Measurements from ENCODE around the gene C16orf86. TPM values are rescaled to one million over a fixed set of nuclear protein-coding genes. Genes with fewer than 3 reads are reported as not detected.

The C16orf86 gene
- total RNA-seq, 1 experiment from 2014 or later = 0.34 TPM

- H3K36me3 ChIP-seq (ENCODE audit: control insufficient read depth, insufficient read depth, low read length) = no peaks in the 10 kb centered on the region
- peak within 1 kb of the TSS; percentile 96 for H3K27ac Mint-ChIP-seq (ENCODE audit: unreplicated experiment)
- no peaks in the 10 kb centered on the region for H3K9me3 ChIP-seq
- peaks cover 42% of the 10 kb centered on the region for H3K36me3 Mint-ChIP-seq (ENCODE audit: insufficient read depth, unreplicated experiment)
- ChIA-PET CTCF (interaction anchor here (0.6 to 3.5 kb wide), 18 partner anchors 11 to 642 kb away, joined by 3 to 38 read pairs (median 5); partner anchors contain the start of genes ATP6V0D1, CARMIL2, GFOD2 and PSKH1), POLR2A (interaction anchor here (0.5 to 2.0 kb wide), 14 partner anchors 9 to 433 kb away, joined by 3 to 19 read pairs (median 4); partner anchors contain the start of genes ATP6V0D1, CTCF, GFOD2 and RANBP10)
- peaks cover 12% of the 10 kb centered on the region for H3K4me1 ChIP-seq
- no peaks in the 10 kb centered on the region for H3K27me3 ChIP-seq (replicated peaks; ENCODE audit: control insufficient read depth, insufficient read depth, low read length)
- TF ChIP-seq, protein P1, sequence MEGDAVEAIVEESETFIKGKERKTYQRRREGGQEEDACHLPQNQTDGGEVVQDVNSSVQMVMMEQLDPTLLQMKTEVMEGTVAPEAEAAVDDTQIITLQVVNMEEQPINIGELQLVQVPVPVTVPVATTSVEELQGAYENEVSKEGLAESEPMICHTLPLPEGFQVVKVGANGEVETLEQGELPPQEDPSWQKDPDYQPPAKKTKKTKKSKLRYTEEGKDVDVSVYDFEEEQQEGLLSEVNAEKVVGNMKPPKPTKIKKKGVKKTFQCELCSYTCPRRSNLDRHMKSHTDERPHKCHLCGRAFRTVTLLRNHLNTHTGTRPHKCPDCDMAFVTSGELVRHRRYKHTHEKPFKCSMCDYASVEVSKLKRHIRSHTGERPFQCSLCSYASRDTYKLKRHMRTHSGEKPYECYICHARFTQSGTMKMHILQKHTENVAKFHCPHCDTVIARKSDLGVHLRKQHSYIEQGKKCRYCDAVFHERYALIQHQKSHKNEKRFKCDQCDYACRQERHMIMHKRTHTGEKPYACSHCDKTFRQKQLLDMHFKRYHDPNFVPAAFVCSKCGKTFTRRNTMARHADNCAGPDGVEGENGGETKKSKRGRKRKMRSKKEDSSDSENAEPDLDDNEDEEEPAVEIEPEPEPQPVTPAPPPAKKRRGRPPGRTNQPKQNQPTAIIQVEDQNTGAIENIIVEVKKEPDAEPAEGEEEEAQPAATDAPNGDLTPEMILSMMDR (IDR thresholded peaks at IDR 0.05; ENCODE audit: insufficient read depth in 1 of 2, low read depth in 1 of 2, low read length in 1 of 2, severe bottlenecking in 1 of 2, unreplicated experiment in 1 of 2) = no peak
- intact Hi-C loops (cut with micrococcal nuclease; ENCODE audit: unreplicated experiment) = loop anchor here (1.0 kb wide), 1 partner anchor 98 kb away; the partner anchor contains the start of gene CTCF
- peak within 1 kb of the TSS; percentile 96 for H3K4me3 Mint-ChIP-seq (ENCODE audit: unreplicated experiment)
- H3K27me3 Mint-ChIP-seq (ENCODE audit: insufficient read depth, unreplicated experiment) = no peaks in the 10 kb centered on the region
- BruUV-seq (replicated peaks) = TSS peak; percentile 65
- peak; percentile 92 to 96 for DNase-seq
- no peaks in the 10 kb centered on the region for H3K4me1 Mint-ChIP-seq (ENCODE audit: low read depth, unreplicated experiment)
- H3K9me3 Mint-ChIP-seq (ENCODE audit: unreplicated experiment) = no peaks in the 10 kb centered on the region
- peak within 1 kb of the TSS; percentile 52 for H3K4me3 ChIP-seq (ENCODE audit: low read depth, low read length)
These were observed 6.7 kb upstream of the C16orf86 start, which contains the start of gene ACD for GRCh38 chr16:67659675-67660563. Gene ACD, minus strand, starts transcription at chr16:67660260. Its CDS starts 40 bp downstream, at chr16:67660220.

- H3K4me3 Mint-ChIP-seq (ENCODE audit: unreplicated experiment) = peak within 1 kb of the TSS; percentile 96
- peaks cover 12% of the 10 kb centered on the region for H3K4me1 ChIP-seq
- H3K9me3 Mint-ChIP-seq (ENCODE audit: unreplicated experiment) = no peaks in the 10 kb centered on the region
- ChIA-PET POLR2A (interaction anchor here (0.6 to 2.0 kb wide), 11 partner anchors 11 to 1451 kb away, joined by 3 to 19 read pairs (median 4); partner anchors contain the start of genes ATP6V0D1, CTCF, GFOD2 and RANBP10), CTCF (interaction anchor here (0.6 to 3.5 kb wide), 18 partner anchors 11 to 642 kb away, joined by 3 to 38 read pairs (median 5); partner anchors contain the start of genes ATP6V0D1, CARMIL2, GFOD2 and RANBP10)
- no peaks in the 10 kb centered on the region for H3K36me3 ChIP-seq (ENCODE audit: control insufficient read depth, insufficient read depth, low read length)
- peak; percentile 96 to 97 for DNase-seq
- TF ChIP-seq, protein P1 (IDR thresholded peaks at IDR 0.05; ENCODE audit: insufficient read depth in 1 of 2, low read depth in 1 of 2, low read length in 1 of 2, severe bottlenecking in 1 of 2, unreplicated experiment in 1 of 2) = no peak
- no peaks in the 10 kb centered on the region for H3K4me1 Mint-ChIP-seq (ENCODE audit: low read depth, unreplicated experiment)
- no TSS peak for BruUV-seq (replicated peaks)
- peak within 1 kb of the TSS; percentile 96 for H3K27ac Mint-ChIP-seq (ENCODE audit: unreplicated experiment)
- H3K4me3 ChIP-seq (ENCODE audit: low read depth, low read length) = peak within 1 kb of the TSS; percentile 52
- no peaks in the 10 kb centered on the region for H3K27me3 Mint-ChIP-seq (ENCODE audit: insufficient read depth, unreplicated experiment)
- no peaks in the 10 kb centered on the region for H3K9me3 ChIP-seq
- intact Hi-C loops (cut with micrococcal nuclease; ENCODE audit: unreplicated experiment) = loop anchor here (1.0 kb wide), 1 partner anchor 98 kb away; the partner anchor contains the start of gene CTCF
- H3K36me3 Mint-ChIP-seq (ENCODE audit: insufficient read depth, unreplicated experiment) = peaks cover 40% of the 10 kb centered on the region
- H3K27me3 ChIP-seq (replicated peaks; ENCODE audit: control insufficient read depth, insufficient read depth, low read length) = no peaks in the 10 kb centered on the region
These were observed 6.0 kb upstream of the C16orf86 start, which contains the start of gene PARD6A for GRCh38 chr16:67660564-67661028. Gene PARD6A, plus strand, starts transcription at chr16:67660960. Its CDS starts 79 bp downstream, at chr16:67661039.
